Stimulated activated CD4-positive, alpha-beta T cell treated with anti-CD3 and anti-CD28 coated beads, Interleukin-15, amount 100 ng/mL, for 48 hours (primary cell): ENCODE results near the gene KIF26A.

ENCODE experiments used
- DNase-seq, 2 donors: peaks; one replicate each; pipeline ENCODE4 v3.0.0-alpha.2; 2020; ENCODE audit warnings: low read depth in 2 of 2

Gene KIF26A

DNA sequence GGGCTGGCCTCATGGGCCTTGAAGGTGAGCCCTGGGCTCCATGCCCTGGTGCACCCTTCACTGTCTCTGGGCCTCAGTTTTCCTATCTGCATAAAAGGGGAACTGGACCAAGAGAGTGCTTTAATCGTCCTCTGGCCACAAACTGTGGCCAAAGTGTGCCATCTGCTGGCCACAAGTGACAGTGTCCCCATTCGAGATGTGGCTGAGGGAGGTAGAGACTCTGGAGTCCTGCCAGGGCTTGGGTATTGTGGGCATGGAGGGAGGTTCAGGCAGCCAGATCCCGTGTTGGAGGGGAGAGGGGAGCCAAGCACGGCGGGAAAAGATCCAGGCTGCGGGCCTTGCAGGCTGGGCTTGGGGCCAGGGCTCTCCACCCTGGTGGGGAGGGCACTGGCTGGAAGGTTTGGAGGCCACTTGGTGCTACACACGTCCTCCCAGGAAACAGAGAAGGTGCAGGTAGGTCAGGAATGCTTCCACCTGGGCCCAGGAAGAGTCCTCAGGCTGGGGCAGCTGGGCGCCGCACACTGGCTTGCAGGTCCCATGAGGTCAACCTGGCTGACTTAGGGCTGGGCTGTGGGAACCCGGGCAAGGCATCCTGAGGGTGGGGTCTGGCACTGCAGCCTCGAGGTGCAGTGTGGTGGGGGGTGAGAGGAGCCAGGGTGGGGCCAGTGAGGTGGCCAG lies 7.3 kb upstream of the KIF26A start:
- DNase-seq = no peak

DNA sequence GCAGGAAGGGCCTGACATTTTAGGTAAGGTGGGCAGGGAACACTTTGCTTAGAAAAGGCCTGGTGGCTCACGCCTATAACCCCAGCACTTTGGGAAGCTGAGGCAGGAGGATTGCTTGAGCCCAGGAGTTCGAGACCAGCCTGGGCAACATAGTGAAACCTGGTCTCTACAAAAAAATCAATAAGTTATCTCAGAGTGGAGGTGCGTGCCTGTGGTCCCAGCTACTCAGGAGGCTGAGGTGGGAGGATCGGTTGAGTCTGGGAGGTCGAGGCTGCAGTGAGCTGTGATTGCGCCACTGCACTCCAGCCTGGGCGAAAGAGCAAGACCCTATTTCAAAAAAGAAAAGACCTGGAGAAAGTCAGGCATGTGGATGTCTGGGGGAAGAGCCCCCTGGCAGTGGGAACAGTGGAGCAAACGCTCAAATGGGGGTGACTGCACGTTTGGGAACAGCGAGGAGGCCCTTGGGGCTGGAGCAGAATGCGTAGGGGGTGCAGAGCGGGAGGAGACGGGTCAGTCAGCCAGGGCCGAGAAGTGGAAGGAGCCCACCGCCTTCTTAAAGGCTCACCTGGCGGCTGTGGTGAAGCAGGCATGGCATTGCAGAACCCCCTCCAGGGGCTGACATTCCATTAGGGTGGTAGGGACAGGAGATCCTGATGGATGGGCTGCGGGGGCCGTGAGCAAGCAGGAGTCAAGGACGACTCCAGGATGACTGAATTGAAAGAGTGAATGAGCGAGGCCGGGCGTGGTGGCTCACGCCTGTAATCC lies 6.2 kb upstream of the KIF26A start:
- DNase-seq = no peak

DNA sequence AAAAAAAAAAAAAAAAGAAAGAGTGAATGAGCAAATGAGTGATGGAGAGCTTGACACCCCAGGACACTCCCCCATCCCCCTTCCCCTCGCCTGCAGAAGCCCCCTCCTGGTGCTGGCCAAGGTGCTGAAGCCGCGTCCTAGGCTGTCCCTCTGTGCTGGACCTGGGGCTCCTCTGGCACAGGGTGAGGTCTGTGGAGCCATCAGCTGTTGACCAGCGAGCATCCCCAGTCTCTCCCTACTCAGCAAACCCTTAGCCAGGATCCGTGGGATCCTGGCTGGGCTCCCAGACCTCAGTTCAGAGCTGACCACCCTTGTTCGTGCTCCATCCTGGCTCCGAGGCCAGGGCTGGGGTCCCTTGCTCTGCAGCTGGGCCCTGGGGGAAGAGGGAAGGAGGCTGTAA lies 5.4 kb upstream of the KIF26A start:
- DNase-seq = no peak

- no peak for DNase-seq
Observed at GRCh38 chr14:104133496-104133895, 4.9 kb upstream of the KIF26A start.

DNA sequence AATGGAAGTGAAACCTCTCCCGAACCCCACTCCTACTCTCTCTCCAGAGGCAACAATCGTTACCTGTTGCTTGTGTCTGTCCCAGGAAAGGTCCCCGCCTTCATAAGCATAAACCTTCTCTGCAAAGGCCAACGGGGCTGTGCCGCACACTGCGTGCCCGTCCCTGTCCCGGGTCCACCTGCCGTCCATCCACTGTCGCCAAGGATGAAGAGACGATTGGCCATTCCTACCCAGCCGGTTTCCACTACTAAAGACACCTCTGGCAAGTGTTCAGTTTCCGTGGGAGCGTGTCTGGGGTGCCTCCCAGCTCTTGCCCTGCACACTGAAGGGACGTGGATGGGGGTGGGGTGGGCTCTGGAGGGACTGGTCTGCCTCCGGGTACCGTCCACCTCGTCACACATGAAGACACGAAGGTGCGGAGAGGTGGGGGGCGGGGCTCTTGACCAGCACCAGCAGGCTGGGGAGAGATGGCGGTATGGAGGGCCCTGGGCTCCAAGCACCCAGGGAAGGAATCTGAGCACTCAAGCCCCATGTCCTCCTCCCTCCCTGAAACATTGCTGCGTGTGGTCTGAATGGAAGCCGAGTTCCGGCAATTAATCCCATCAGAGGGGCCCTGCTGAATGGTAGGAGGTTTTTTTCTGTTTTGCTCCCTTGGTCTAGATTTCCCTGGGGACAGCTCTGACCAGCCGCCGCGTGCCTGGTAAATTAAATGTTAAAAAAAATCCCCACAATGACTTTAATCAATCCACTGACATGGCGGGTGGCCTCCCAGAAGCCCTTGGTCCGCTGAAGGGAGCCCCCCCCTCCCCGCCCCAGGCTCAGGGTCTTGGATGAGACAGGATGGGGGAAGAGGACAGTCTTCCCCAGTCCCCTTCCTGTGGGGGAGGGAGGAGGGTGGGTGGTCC lies 4.1 kb upstream of the KIF26A start:
- no peak for DNase-seq

- no peak for DNase-seq
Observed at GRCh38 chr14:104135121-104135903, 3.1 kb upstream of the KIF26A start.

DNA sequence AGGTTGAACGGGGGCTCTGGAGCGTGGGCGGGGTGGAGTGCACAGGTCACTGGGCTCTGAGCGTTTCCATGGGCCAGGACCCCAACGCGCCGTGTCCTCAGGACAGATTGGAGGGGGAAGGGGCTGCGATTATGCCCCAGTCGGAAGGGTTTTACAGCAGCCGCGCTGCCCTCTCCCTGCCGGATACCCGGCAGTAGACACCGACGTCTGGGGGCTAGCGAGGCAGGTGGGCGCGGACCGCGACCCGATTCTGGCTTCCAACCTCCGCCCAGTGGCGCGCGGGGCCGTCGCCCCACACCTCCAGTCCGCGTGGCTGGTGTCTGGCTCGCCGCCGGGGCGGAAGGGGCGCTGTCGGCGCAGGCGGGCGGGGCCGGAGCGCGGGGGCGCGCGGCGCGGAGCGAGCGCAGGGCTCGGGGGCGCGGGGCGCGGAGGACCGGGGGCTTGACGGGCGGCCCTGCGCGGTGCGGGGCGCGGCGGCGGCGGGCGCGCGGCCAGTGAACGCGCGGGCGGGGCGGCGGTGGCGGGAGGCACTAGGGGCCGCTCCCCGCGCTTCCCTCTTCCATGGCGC lies 2.4 kb upstream of the KIF26A start:
- no peak for DNase-seq

DNA sequence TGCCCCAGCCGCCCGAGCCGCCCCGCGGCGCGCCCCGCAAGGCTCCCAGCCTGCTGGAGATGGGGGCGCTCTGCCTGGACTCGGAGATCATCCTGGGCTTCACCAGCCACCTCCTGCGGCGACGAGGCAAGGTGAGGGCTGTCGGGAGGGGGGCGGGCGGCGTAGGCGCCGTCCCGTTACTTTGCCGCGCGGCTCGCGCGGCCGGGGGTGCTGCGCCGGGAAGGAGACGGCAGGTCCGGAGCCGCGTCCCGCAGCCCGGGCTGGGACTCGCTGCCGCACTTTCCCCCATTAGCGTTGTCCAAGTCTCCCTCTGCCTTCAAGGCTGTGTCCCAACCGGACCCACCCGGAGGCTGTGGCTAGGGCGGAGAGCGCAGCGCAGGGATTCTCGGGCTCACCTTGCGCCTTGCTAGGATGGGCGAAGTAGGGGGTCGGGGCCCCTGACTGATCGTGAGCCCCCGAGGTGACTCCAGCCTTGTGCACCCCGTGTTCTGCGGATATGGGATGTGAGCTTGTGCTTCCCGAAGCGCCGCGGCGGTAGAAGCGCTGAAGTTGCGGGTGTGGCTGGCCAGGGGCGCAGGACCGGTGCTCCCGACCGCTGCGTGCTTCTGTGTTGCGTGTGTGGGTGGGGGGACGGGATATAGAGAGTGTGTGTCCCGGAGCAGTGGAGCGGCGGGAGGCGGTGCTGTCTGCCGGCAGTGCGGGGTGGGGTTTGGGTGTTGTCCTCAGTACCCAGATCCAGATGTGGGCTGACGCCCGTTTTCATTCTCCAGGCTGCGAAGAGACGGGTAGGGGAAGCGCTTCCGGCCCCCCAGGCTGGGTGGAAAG lies 1.7 kb upstream of the KIF26A start:
- DNase-seq = no peak

DNA sequence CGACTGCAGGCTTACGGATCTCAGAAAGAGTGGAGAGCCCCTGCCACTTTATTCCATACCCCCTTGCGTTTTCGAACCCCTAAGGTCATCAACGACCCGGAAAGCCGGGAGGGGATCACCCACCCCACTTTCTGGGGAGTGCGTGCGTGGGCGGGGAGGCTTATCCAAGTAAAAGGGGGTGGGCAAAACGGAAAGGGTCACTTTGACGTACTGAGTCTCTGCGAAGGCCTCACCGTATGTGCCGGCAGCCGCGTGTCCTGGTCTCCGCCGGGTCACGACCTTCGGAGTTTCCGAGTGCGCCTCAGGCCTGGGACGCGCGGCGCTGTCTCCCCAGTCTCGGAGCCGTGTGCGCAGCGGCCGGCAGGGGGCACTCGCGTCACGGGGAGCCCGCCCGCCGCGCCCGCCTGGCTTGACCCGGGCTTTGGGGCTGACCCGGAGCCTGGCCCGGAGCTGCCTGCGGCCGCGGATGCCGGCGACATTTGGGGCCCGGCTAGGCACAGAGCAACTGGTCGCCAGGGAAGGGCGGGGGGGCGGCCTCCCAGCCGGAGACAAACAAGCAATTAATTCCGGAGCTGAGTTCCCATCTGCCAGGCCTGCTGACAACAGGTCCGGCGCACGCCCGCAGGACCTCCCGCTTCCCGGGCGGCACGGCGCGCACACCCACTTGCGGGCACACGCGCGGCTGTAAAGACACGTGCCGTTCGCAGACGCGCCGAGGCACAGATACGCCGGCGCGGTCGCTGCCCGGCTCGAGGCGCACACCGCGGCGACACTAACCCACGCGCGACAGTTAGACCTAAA lies 890 bp upstream of the KIF26A start:
- peak; percentile 27 to 57 for DNase-seq

DNA sequence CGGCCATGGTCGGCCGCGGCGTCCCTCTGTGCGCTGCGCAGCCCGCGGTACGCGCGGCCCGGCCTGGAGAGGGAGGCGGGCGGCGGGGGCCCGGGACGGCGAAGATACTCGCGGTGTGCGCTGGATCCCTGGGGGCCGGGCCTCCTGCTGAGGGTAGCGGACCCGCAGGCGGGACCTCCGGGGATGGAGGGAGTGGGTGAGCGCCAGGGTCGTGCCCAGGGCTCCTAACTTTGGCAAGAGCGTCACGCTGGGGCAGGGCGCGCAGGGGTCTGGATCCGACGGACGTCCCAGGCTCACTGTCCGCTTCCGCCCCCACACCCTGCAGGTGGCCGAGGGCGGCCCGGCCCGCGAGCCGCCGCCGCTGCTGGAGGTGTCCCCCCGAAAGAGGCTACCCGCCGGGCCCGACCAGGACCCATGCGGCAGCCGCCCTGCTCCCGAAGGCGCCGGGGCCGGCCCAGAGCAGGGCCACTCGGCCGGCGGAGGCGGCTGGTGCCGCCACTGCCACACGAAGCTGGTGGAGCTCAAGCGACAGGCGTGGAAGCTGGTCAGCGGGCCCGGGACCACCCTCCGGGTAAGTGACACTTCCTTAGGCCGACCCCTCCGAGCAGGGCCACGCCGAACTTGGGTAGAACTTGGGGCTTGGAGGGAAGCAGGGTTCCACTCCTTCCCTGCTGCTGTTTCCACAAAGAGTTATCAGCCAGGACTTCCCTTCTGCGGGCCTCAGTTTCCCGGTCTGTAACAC lies 502 bp downstream of the KIF26A start:
- DNase-seq = no peak

DNA sequence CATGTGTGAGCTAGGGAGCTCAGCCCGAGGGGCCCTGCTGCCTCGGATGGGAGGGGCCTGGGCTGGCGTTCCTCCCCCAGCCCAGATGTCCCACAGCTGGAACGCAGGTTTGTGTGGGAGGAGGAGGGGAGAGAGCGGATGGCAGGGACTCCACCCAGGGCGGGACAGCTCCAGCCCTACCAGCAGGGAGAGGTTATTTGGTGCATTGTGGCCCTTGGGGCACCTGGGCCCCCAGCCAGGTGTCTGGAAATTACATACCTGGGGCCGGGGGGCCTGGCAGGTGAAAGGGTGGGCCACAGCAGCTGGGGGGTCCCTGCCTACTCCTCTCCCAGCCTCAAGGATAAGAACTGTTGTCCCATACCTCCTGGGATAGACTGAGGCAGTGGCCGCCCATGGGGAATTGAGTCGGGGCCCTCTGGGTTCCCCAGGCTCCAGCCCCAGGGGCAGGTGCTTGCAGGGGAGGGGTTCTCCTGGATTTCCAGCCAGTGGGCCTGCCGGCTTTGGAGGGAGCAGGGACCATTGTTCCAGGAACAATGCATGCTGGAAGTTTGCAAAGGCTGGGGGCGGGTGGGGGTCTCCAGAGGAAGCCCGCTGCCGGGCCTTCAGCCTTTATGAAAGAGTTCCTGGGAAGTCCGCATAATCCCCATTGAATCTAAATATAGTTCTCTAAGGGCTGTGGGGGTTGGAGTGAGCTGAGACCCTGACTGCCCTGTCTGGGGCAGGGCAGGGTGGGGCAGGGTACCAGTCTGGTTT lies 1.2 kb downstream of the KIF26A start:
- DNase-seq = no peak

DNA sequence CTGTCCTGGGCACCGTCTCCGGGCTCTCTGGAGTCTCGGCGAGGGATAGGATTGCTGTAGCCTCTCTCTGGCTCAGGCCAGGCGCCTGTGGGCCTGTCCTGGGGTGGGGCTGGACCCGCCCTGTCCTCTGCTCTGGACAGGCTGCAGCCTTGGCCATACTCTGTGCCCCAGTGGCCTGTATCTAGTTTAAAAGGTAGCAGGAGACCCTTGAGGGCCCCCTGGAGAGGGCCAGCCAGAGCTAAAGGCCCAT lies 1.8 kb downstream of the KIF26A start:
- DNase-seq = no peak

GRCh38 chr14:104140463-104141331 lies 2.3 kb downstream of the KIF26A start:
- no peak for DNase-seq

DNA sequence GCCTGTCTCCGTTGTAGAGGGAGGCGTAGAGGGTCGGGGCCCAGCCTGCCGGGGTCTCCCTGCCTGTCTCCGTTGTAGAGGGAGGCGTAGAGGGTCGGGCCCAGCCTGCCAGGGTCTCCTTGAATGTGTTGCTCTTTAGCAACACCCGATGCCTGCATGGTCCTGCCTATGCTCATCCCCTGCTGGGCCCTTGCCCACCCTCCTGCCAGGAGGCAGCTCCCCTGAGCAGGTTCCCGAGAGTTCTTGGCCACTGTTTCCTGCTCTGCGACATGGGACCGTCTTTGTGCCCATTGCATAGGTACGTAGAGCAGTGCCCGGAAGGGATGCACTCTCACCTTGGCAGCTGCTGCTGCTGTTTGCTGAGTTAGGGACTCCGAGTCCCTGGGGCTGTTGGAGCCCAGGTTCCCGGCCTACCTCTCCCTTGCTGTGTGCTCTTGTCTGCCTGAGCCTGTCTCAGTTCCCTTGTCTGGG lies 3.3 kb downstream of the KIF26A start:
- DNase-seq = no peak

GRCh38 chr14:104142136-104142945 lies 4.0 kb downstream of the KIF26A start:
- no peak for DNase-seq

GRCh38 chr14:104142946-104143470 lies 4.6 kb downstream of the KIF26A start:
- DNase-seq = no peak
